ENCODE data around the gene PPP2R5D. TPM values are rescaled to one million over a fixed set of nuclear protein-coding genes. Genes with fewer than 3 reads are reported as not detected.
"Not testable (repeated sequence)": the region's sequence is repeated elsewhere in the genome, so short reads cannot be mapped to it uniquely, and the experiment has no call there.

PPP2R5D gene
- total RNA-seq, 1 donor from 2014 or later: 52.2 TPM

- Mint-ChIP-seq H3K4me1 (ENCODE audit: low read depth) (no peaks in the 10 kb centered on the region), H3K27ac (no peak overlapping the region), H3K36me3 (ENCODE audit: insufficient read depth) (peaks cover 8% of the 10 kb centered on the region), H3K9me3 (ENCODE audit: low read depth) (no peaks in the 10 kb centered on the region), H3K4me3 (ENCODE audit: low read depth) (no peak overlapping the region), H3K27me3 (no peaks in the 10 kb centered on the region)
- TF ChIP-seq CTCF (IDR thresholded peaks at IDR 0.05; ENCODE audit: unreplicated experiment): no peak
- no peak for DNase-seq (ENCODE audit: low spot score, unreplicated experiment)
Observed at GRCh38 chr6:42938987-42939809, 45.2 kb upstream of the PPP2R5D start.

GRCh38 chr6:42939810-42940167 is 44.6 kb upstream of the PPP2R5D start:
- no peak for DNase-seq (ENCODE audit: low spot score, unreplicated experiment)
- Mint-ChIP-seq H3K4me1 (ENCODE audit: low read depth) (no peaks in the 10 kb centered on the region), H3K4me3 (ENCODE audit: low read depth) (no peak overlapping the region), H3K27me3 (no peaks in the 10 kb centered on the region), H3K27ac (no peak overlapping the region), H3K9me3 (ENCODE audit: low read depth) (no peaks in the 10 kb centered on the region), H3K36me3 (ENCODE audit: insufficient read depth) (peaks cover 9% of the 10 kb centered on the region)
- TF ChIP-seq CTCF (IDR thresholded peaks at IDR 0.05; ENCODE audit: unreplicated experiment): no peak

- H3K27ac Mint-ChIP-seq: no peak overlapping the region
- H3K27me3 Mint-ChIP-seq: no peaks in the 10 kb centered on the region
- no peak for TF ChIP-seq CTCF (IDR thresholded peaks at IDR 0.05; ENCODE audit: unreplicated experiment)
- H3K36me3 Mint-ChIP-seq (ENCODE audit: insufficient read depth): peaks cover 9% of the 10 kb centered on the region
- no peak for DNase-seq (ENCODE audit: low spot score, unreplicated experiment)
- H3K9me3 Mint-ChIP-seq (ENCODE audit: low read depth): no peaks in the 10 kb centered on the region
- no peak overlapping the region for H3K4me3 Mint-ChIP-seq (ENCODE audit: low read depth)
- no peaks in the 10 kb centered on the region for H3K4me1 Mint-ChIP-seq (ENCODE audit: low read depth)
Observed at GRCh38 chr6:42940493-42941045, 43.8 kb upstream of the PPP2R5D start.

- not testable (repeated sequence) for H3K4me3 Mint-ChIP-seq (ENCODE audit: low read depth); DNase-seq (ENCODE audit: low spot score, unreplicated experiment); H3K4me1 Mint-ChIP-seq (ENCODE audit: low read depth); H3K27ac Mint-ChIP-seq; H3K9me3 Mint-ChIP-seq (ENCODE audit: low read depth); H3K27me3 Mint-ChIP-seq; H3K36me3 Mint-ChIP-seq (ENCODE audit: insufficient read depth)
Observed at GRCh38 chr6:42941356-42941755, 43.0 kb upstream of the PPP2R5D start.

GRCh38 chr6:42942444-42942843 is 41.9 kb upstream of the PPP2R5D start:
- no peak for DNase-seq (ENCODE audit: low spot score, unreplicated experiment)
- H3K4me3 Mint-ChIP-seq (ENCODE audit: low read depth): no peak overlapping the region
- TF ChIP-seq CTCF (IDR thresholded peaks at IDR 0.05; ENCODE audit: unreplicated experiment): no peak
- no peaks in the 10 kb centered on the region for H3K27me3 Mint-ChIP-seq
- H3K9me3 Mint-ChIP-seq (ENCODE audit: low read depth): no peaks in the 10 kb centered on the region
- no peaks in the 10 kb centered on the region for H3K4me1 Mint-ChIP-seq (ENCODE audit: low read depth)
- peaks cover 4% of the 10 kb centered on the region for H3K36me3 Mint-ChIP-seq (ENCODE audit: insufficient read depth)
- no peak overlapping the region for H3K27ac Mint-ChIP-seq

GRCh38 chr6:42947950-42948349 is 36.4 kb upstream of the PPP2R5D start:
- no peaks in the 10 kb centered on the region for H3K27me3 Mint-ChIP-seq
- no peak overlapping the region for H3K4me3 Mint-ChIP-seq (ENCODE audit: low read depth)
- no peaks in the 10 kb centered on the region for H3K4me1 Mint-ChIP-seq (ENCODE audit: low read depth)
- no peak for TF ChIP-seq CTCF (IDR thresholded peaks at IDR 0.05; ENCODE audit: unreplicated experiment)
- H3K36me3 Mint-ChIP-seq (ENCODE audit: insufficient read depth): peaks cover 2% of the 10 kb centered on the region
- no peak overlapping the region for H3K27ac Mint-ChIP-seq
- H3K9me3 Mint-ChIP-seq (ENCODE audit: low read depth): no peaks in the 10 kb centered on the region
- DNase-seq (ENCODE audit: low spot score, unreplicated experiment): no peak
